Stimulated activated CD4-positive, alpha-beta T cell treated with anti-CD3 and anti-CD28 coated beads, Interleukin-1b, Interleukin-23, amount 100 ng/mL, for 4 hours (primary cell): ENCODE data around the gene NCAN.

ENCODE experiments used
- DNase-seq, 2 donors: peaks; one replicate each; pipeline ENCODE4 v3.0.0-alpha.2; 2020; ENCODE audit warnings: low read depth in 2 of 2

Gene NCAN

DNA sequence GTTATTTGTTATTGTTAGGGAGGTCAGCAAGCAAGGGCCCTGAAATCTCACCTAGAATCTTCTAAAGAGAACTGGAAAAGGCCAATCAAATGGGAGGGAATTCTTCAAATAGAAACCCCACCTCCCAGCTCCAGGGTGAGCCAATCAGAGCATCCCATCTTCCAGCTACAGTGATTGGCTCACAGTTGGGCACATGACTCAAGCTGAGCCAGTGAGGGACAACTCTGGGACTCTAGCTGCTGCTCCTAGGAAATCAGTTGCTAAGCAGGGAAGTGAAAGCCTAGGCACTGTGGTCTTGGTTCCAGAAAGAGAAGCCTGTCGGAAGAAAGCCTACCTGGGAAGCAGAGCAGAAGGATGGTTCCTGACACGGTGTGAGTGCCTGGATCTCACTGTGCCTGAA lies 48.0 kb downstream of the NCAN start:
- no peak for DNase-seq

DNA sequence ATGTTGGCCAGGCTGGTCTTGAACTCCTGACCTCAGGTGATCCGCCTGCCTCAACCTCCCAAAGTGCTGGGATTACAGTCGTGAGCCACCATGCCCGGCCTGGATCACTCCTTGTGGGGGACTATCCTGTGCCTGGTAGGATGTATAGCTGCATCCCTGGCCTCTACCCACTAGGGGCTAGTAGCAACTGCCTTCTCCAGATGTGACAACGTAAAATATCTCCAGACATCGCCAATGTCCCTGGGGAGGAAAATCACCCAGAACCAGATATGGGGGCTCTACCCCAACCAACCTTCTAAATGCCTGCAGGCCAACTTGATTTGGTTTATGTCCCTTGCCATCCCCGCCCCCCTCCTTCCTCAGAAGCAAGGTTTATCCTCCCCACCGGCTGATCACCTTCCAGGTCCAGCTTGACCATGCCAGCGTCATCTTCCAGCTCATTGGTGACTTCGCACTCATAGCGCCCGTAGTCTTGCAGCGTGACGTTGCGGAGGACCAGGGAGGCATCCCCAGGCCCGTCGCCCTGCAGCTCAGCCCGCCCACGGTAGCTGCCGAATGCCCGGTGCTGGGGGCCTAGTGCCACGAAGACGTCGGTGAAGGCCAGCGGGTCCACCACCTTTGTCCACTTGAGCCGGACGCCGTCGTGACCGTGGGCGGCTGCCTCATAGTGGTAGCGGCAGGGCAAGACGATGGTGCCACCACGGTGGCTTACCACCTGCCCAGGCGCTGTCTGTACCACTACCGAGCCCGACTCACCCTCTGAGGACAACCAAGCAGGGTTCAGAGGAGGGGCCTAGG lies 48.9 kb downstream of the NCAN start:
- DNase-seq, result no peak

DNA sequence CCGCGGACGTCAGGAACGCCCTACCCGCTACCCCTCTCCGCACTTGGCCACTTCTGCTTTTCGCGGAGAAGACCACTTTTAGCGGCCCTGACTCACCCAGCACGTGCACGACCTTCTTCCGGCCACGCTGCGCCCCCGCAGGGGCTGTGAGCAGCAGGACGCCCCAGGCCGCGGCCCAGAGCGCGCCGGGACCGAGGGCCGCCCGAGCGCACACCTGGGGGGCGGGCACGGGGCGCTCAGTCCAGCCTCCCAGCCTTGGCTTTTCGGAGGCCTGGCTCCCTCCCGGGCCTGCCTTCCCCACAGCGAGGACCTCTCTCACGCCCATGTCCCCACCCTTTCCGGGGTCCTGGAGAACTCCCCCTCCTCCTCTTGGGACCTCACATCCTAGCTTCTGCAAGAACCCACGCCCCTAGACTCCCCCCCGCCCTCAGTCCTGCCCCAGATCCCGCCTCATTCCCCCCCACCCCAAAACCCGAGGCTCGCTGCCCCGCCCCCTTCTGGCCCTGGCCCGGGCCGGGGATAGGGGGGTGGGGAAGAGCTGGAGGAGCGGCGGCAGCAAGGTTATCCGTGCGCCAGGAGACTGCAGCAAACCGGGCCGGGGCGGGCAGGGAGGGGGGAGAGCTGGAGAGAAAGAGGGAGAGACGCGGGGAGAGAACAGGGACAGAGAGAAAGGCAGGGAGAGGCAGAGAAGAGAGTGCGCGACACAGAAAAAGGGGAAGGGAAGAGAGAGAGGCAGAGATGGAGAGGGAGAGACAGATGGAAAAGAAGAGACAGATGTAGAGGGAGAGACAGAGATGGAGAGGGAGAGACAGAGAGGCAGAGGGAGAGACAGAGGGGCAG lies 49.8 kb downstream of the NCAN start:
- no peak for DNase-seq

DNA sequence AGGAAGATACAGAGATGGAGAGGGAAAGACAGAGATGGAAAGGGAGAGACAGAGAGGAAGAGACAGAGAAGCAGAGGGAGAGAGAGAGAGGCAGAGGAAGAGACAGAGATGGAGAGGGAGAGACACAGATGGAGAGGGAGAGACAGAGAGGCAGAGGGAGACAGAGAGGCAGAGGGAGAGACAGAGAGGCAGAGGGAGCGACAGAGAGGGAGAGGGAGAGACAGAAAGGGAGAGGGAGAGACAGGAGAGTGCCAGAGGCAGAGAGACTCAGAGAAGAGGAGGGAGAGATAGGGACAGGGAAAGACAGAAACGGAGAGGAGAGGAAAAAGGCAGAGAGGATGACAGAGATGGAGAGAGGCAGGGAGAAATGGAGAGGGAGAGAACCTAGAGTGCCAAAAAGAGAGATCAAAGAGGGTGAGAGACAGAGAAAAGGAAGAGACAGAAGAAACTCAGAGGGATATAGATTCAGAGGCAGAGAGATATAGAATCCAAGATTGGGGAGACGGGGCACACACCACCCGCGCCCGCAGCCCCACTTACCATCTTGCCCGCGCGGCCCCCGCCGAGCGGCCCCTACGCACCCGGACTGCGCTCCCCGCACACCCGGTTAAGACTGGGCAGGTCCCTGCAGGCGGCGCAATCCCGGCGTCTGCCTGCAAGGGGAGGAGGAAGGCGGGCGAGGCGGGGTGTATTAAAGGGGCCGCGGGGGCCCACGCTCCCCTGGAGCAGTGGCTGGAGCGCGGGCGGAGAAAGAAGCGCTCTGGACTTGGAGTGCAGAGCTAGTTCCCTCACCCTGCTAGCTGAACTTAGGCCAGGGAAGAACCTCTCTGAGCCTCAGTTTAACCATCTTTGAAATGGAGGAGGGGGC lies 50.7 kb downstream of the NCAN start:
- no peak for DNase-seq

DNA sequence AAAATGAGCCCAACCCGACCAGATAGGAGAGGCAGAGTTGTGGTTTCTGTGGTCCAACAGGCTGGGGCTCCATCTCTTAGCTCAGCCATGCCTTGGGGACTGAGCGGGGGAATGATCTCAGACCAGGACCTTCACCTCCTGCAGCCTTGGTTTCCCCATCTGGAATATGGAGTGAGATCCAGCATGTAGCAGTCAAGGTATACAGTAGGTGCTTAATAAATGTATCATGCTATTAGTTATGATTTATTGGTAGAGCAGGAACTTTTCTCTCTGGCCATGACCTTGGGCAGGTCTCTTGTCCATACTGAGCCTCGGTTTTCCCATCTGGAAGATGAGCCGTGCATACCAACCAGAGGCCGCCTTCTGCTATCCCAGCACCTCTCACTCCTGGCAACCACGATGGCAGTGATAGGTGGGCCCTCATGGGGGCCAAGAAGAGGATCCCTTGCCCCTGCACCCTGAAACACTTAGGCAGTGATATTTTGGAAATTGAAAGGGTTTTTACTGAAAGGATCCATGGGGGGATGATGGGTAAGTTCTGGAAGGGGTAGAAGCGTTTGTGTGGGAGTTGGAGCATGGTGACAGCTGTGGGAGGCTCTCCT lies 52.2 kb downstream of the NCAN start:
- no peak for DNase-seq

DNA sequence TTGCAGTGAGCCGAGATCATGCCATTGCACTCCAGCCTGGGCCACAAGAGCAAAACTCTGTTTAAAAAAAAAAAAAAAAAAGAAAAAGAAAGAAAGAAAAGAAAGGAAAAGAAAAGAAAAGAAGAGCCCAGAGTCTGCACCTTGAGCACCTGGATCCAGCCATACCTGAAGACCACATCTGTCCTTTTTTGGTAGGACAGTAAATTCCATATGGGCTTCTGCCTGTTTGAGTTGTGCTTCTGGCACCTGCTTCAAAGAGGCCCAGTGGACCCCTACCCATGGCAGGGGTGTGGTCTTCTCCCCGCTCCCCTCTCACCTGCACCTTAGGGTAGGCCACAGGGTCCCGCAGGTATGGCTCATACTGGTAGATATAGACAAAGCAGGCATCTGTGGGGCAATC lies 55.5 kb downstream of the NCAN start:
- no peak for DNase-seq

DNA sequence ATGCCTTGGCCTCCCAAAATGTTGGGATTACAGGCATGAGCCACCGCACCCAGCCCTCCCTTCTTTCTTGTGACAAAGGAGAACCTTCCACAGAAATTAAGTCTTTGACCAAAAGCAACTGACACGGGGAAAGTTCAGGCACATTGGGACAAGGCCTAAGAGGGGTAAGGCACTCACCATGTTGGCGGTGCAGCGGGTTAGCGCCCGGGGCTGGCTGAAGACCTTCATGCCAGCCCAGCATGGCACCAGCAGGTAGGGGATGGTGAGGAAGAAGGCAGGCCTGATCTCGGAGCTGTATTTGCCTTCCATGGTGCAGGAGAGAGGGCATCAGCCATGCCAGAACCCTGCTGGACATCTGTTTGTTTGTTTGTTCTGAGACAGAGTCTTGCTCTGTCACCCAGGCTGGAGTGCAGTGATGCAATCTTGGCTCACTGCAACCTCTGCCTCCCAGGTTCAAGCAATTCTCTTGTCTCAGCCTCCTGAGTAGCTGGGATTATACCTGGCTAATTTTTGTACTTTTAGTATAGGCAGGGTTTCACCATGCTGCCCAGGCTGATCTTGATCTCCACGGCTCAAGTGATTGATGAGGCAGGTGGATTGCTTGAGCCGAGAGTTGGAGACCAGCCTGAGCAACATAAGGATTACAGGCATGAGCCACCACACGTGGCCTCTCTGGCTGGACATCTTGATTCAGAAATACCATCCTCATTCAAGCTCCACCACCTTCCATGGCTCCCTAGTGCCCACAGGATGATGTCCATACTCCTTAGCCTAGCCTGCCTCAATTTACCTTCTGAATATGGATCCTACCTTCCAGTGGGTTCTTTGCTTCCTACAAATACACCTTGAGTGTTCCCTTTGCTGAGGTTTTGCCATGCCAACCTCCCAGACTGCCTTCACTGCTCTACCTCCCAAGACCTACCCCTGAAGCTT lies 57.0 kb downstream of the NCAN start:
- no peak for DNase-seq

DNA sequence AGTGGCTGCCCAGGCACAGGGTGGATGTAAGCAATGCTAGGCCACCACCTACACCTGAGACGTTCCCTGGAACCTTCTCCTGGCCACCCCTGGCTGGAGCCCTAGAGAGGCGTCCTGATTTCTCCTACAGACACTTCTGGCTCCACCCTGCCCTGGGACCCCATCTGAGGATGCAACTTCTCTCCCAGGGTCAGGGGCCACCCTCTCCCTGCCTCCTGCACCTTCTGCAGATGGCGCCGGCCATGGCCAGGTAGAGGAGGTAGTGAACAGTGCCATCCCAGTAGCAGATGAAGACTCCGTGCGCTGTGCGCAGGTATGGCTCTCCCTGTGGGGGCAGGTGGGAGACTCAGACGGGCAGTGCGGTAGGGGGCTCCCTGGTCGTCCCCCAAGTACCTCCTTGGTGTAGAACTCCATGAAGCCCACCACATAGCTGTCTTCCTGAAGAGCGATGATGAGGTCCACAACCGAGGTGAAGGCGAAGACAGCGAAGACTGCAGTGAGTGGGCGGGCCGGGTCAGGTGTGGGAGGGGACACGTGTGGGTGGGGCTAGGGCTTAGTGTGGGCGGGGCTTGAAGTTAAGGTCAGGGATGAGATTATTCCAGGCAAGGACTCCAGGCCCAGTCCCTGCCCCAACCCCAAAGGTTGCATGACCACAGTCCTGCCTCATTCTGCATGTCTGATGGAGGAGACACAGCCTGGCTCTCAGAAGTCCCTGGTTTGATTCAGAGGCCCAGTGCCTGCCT lies 58.4 kb downstream of the NCAN start:
- DNase-seq, result no peak

DNA sequence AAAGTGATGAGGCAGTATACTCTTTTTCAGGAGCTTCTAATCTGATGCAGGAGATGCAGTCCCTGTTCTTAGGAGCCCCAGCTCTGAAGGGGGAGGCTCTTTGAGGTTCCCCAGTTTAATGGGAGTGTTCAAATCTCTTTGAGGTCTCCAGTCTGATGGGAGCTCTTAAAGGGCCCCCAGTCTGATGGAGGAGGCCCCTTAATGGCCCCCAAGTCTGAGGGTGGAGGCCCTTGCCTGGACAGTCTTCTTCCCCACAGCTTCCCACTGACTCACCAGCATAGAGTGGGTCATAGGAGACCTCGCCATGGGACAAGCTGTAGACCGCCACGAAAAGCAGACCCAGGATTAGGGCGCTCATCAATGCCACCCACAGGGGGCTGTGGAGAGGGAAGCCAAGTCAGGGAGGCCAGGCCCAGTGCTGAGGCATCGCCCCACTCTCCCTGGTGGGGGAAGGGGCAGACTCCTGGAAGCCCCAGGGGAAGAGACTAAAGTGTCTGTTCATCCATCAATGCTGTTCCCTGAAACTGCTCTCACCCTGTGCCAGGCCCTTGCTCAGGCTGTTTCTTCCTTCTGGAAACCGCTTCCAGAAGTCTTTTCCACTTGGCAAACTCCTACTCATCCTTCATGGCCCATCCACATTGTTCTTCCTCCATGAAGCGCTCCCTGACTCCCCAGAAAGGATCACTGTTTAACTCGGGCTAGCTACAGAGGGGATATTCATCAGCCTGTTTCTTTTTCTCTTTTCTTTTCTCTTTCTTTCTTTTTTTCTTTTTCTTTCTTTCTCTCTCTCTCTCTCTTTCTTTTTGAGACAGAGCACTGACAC lies 59.2 kb downstream of the NCAN start:
- no peak for DNase-seq

DNA sequence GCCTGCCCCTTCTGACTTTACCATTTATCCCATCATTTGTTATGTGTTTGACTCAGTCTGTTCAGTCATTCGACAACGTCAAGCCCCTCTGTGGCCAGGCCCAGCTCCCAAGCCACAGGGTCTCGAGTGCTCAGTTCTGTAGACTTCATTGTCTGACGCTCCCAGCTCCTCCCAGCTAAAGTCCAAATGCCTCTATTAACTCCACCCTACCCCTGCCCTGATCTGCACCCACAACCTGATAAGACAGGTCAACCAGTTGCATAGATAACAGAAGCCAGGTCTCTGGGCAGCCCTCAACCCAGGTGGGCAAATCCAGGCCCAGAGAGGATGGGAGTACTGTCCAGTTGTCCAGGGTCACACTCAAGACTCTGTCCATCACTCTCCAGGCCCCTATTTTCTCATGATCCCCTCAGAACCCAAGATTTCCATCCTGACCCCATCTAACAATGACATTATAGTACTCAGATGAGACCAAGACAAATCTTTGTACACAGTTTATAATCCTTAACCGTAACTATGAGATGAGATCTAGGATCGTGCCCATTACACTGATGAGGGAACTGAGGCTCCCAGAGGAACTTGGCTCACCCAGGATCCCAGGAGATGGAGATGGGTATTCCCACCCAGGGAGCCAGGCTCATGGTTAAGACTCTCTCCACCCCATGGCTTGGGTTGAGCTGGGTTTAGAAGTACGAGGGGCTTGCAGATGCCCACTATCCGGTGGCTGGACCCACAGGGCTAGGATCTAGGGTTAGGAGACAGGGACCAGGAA lies 60.3 kb downstream of the NCAN start:
- DNase-seq, result no peak

DNA sequence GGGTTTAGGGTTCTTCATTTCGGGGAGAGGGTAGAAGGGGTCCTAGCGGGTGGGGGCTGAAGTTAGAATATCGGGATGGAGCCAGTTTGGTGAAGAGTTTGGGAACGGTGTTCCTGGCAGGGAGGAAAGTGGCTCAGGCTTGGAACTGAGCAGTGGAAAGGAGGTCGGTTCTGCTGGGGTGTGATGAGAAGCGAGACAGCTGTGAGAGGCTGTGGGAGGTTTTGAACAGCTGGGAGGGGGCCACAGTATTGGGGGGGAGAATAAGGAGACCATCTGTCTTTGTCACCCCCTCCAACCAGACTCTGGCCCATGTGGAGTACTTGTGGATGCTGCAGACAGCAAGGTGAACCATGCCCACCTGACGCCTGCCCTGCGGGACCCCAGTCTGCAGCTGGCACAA lies 62.4 kb downstream of the NCAN start:
- no peak for DNase-seq

DNA sequence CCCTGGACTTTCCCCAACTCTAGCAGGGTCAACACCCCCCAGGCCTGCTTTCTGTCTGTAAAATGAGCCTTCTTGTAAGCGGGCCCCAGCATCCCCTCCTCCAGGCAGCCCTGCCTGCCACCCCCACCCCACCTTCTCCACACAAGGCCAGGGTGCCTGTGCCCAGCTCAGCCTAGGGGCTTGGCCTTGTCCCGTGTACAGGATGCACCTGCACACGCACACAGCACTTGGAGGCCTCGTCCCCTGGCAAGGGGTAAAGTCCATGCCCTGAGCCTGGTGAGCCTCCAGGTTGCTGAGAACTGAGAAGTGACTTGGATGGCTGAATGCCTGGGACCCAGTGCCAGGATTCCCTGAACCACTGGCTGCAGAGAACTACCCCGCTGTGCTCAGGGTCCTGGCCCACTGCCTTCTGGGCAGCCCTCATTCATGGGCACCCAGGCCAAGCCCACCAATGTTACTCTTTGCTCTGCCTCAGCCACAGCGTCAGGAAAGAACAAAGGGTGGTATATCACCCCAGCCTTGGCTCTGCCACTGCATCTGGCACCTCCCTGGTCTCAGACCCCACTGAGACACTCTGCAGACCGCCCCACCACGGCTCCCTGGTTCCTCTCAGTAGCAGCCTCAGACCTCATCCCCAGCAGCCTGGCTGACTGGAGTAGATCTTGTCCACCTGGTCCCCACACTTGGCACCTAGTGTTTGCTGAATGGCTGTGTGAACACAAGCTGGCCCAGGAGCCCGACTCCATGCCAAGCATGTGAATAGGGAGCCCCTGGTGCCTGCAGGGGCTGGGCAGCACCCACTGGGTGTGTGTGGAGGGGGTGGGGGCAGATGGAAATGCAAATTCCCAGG lies 63.2 kb downstream of the NCAN start:
- no peak for DNase-seq

DNA sequence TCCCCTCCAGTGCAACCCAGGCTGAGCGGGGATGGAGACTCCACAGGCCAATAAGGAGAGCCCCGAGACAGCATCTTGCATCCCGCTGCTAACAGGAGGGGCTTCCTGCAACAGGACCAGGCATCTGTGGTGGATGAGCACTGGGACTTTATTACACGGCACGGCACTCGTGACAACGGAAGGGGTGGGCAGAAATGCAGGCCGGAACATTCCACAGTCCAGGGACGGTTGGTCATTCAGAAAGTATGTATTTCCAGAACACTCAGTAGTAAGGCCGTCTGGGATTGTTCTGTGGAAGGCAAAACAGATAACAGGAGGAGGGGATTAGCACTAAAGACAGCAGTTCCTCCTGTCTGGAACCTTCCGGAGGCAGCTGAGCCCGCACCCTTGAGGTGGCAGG lies 64.6 kb downstream of the NCAN start:
- DNase-seq, result no peak

DNA sequence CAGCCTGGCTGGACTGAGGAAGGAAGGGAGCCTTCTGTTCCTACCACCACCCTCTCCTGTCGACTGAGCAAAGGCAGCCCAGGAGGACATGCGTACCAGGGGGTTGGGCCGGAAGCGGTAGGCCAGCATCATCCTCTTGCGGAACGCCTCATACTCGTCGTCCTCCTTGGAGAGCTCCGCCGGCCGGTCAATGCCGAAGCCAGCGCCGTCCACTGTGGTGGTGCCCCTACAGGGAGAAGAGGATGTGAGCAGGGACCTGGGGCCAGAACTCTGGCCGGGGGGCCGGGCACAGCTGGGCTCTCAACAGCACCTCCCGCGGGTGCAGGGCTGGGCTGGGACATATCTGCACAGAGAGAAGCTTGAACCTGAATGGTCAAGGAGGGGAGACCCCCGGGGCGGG lies 65.1 kb downstream of the NCAN start:
- DNase-seq, result no peak

DNA sequence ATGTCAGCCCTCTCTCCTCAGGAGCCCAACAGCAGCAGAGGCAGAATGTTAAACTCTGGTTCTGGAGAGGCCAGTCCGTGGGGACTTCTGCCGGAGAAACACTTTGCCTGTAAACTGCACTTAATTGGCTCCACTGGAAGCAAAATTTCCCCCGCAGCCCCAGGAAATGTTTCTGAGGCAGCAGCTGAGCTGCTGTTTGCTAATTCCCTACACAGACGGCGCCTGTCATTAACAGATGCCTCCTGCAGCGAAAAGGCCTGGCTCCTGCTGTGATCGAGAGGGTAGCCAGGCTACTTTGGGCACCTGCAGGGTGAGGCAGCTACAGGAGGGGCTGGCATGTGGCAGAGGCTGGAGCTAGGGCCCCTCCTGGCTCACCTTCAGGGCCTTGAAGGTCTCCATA lies 66.6 kb downstream of the NCAN start:
- no peak for DNase-seq

DNA sequence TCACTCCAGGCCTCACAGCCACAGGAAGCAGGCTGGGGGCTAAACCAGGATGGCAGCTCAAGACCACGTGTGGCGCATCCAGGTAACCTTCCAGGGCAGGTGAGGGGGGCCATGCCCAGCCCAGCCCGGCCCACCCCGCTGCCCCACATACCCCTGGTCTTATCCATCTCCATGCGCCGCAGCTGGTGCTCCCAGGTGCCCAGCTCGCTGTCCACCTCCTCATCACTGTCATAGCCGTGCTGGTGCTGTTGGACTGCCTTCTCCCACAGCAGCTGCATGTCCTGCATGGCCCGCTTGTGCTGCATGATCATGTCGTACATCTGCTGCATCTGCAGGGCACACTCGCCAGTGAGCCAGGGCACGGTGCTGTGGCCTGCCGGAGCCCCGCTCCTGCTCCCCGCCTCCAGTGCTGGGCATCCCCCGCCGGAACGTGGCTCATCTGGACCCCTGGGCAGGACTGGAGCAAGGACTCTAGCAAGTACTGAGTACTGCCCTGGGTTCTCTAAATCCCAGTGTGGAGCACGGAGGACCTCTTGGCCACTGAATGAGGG lies 67.4 kb downstream of the NCAN start:
- DNase-seq, result no peak

DNA sequence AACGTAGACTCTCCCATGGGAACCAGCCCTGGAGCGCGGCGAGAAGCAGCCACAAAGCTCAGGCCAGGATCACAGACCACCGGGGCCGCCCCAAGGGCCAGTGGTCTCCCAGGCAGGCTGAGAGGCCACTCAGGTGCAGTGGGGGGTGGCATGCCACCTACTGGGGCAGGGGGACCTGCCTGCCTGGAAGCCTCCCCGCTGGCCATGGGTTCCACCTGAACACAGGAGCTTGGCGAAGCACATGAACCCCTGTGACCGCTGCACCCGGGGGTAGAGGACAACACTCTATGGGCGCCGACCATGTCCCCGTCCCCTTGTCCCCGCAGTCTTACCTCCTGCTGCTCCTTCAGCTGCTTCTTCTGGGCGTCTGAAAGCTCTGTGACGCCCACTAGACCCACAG lies 68.1 kb downstream of the NCAN start:
- no peak for DNase-seq
